GM18508 (cell line): Measurements from ENCODE around the gene ZNF354B.
"Not testable (repeated sequence)": the region's sequence is repeated elsewhere in the genome, so short reads cannot be mapped to it uniquely, and the experiment has no call there.

ENCODE experiments used
- ATAC-seq: cut with Tn5 transposase; IDR thresholded peaks from one replicate; pipeline ENCODE4 v1.9.1; 2021; ENCODE audit warnings: moderate number of reproducible peaks; ENCODE audit not compliant: insufficient read depth, unreplicated experiment

The ZNF354B gene

GRCh38 chr5:178872302-178872701, 12.5 kb downstream of the ZNF354B start:
- ATAC-seq = no peak

- not testable (repeated sequence) for ATAC-seq
These were observed 23.5 kb downstream of the ZNF354B start for GRCh38 chr5:178883115-178883694.

- no peak for ATAC-seq
These were observed 24.2 kb downstream of the ZNF354B start for GRCh38 chr5:178883815-178884430.

GRCh38 chr5:178895615-178896571, 36.1 kb downstream of the ZNF354B start, which contains the start of gene ZFP2:
Gene ZFP2, plus strand, starts transcription at chr5:178895913. Its CDS starts 35,401 bp downstream, at chr5:178931314.
- no peak for ATAC-seq

- ATAC-seq = no peak
These were observed 39.5 kb downstream of the ZNF354B start for GRCh38 chr5:178899289-178899688.

GRCh38 chr5:178902849-178903248, 43.1 kb downstream of the ZNF354B start:
- ATAC-seq = no peak

GRCh38 chr5:178931846-178932760, 72.3 kb downstream of the ZNF354B start:
- no peak for ATAC-seq
